HepG2 (cell line): ENCODE results near the gene FAM174C.

ENCODE experiments used
- ATF6 ChIP-seq: sonication (generic); formaldehyde crosslinking; conservative IDR thresholded peaks from 2 replicates; pipeline ENCODE4 v1.4.0; 2020; ENCODE audit warnings: missing genetic modification reagents
- JUND ChIP-seq: sonication (generic); formaldehyde crosslinking; IDR thresholded peaks from 2 replicates; pipeline ENCODE4 v1.8.0; 2022; ENCODE audit warnings: mild to moderate bottlenecking, missing genetic modification reagents
- SMC3 ChIP-seq: IDR thresholded peaks from 2 replicates; pipeline ENCODE4 v1.6.1; 2011; ENCODE audit warnings: low read length, improper control_type of control experiment
- TAF1 ChIP-seq: sonication (generic); formaldehyde crosslinking; IDR thresholded peaks from 2 replicates; pipeline ENCODE4 v1.4.0; 2020; ENCODE audit warnings: missing genetic modification reagents
- ZFP1 ChIP-seq: IDR thresholded peaks from 2 replicates; pipeline ENCODE4 v1.6.1; 2016
- ZNF512 ChIP-seq: sonication (generic); formaldehyde crosslinking; IDR thresholded peaks from 2 replicates; pipeline ENCODE4 v1.4.0; 2020; ENCODE audit warnings: mild to moderate bottlenecking, missing genetic modification reagents
- TF ChIP-seq, protein P1 (sequence below): IDR thresholded peaks from 2 replicates; pipeline ENCODE4 v1.6.1; 2016; ENCODE audit warnings: low read depth, control low read depth
- TF ChIP-seq, protein P2 (sequence below): sonication (generic); formaldehyde crosslinking; IDR thresholded peaks from 2 replicates; pipeline ENCODE4 v1.4.0; 2020; ENCODE audit warnings: mild to moderate bottlenecking, missing genetic modification reagents

DNA sequence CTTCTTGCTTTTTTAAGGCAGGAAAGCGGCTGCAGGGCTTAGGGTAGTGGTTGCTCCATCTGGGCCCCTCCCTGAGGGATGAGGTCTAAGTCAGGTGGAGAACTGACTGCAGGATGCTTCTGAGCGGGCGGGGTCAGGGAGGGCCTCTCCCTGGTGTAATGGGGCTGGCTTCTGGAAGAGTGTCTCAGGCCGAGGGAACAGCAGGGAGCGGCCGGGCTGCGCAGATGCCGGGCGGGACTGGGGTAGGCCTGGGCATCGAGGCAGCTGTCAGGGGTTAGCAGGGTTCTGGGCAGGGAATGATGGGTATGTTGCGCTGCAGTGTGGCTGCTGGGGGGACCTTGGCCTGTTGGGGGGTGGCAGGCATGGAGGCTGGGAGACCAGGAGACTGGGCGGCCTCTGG is 2.7 kb downstream of the FAM174C start:
- TF ChIP-seq ZNF512 (CRISPR knock-in tag), result no peak
- TF ChIP-seq TAF1 (CRISPR knock-in tag), result no peak
- TF ChIP-seq, protein P1, sequence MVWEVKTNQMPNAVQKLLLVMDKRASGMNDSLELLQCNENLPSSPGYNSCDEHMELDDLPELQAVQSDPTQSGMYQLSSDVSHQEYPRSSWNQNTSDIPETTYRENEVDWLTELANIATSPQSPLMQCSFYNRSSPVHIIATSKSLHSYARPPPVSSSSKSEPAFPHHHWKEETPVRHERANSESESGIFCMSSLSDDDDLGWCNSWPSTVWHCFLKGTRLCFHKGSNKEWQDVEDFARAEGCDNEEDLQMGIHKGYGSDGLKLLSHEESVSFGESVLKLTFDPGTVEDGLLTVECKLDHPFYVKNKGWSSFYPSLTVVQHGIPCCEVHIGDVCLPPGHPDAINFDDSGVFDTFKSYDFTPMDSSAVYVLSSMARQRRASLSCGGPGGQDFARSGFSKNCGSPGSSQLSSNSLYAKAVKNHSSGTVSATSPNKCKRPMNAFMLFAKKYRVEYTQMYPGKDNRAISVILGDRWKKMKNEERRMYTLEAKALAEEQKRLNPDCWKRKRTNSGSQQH (CRISPR knock-in tag), result no peak
- no peak for TF ChIP-seq SMC3
- no peak for TF ChIP-seq ZFP1 (CRISPR knock-in tag)
- TF ChIP-seq, protein P2, sequence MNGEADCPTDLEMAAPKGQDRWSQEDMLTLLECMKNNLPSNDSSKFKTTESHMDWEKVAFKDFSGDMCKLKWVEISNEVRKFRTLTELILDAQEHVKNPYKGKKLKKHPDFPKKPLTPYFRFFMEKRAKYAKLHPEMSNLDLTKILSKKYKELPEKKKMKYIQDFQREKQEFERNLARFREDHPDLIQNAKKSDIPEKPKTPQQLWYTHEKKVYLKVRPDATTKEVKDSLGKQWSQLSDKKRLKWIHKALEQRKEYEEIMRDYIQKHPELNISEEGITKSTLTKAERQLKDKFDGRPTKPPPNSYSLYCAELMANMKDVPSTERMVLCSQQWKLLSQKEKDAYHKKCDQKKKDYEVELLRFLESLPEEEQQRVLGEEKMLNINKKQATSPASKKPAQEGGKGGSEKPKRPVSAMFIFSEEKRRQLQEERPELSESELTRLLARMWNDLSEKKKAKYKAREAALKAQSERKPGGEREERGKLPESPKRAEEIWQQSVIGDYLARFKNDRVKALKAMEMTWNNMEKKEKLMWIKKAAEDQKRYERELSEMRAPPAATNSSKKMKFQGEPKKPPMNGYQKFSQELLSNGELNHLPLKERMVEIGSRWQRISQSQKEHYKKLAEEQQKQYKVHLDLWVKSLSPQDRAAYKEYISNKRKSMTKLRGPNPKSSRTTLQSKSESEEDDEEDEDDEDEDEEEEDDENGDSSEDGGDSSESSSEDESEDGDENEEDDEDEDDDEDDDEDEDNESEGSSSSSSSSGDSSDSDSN (CRISPR knock-in tag), result no peak
- no peak for TF ChIP-seq JUND
- no peak for TF ChIP-seq ATF6 (CRISPR knock-in tag)
